ENCODE data around the gene YARS1.

GRCh38 chr1:32858136-32858535 lies 41.0 kb upstream of the YARS1 start:
- TF ChIP-seq, protein P1, sequence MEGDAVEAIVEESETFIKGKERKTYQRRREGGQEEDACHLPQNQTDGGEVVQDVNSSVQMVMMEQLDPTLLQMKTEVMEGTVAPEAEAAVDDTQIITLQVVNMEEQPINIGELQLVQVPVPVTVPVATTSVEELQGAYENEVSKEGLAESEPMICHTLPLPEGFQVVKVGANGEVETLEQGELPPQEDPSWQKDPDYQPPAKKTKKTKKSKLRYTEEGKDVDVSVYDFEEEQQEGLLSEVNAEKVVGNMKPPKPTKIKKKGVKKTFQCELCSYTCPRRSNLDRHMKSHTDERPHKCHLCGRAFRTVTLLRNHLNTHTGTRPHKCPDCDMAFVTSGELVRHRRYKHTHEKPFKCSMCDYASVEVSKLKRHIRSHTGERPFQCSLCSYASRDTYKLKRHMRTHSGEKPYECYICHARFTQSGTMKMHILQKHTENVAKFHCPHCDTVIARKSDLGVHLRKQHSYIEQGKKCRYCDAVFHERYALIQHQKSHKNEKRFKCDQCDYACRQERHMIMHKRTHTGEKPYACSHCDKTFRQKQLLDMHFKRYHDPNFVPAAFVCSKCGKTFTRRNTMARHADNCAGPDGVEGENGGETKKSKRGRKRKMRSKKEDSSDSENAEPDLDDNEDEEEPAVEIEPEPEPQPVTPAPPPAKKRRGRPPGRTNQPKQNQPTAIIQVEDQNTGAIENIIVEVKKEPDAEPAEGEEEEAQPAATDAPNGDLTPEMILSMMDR (IDR thresholded peaks at IDR 0.05): no peak
- TF ChIP-seq POLR2AphosphoS5 (IDR thresholded peaks at IDR 0.05) (no peak), EP300 (IDR thresholded peaks at IDR 0.05; ENCODE audit: low read depth) (no peak)

Data from transverse colon (tissue), 4 donors.